Uterus (tissue), 2 donors: ENCODE measurements around the gene ONECUT1.

Source experiments
- CTCF ChIP-seq, 4 experiments: fragments of 200-600 bp in 2 of 4; fragments of 450-650 bp in 2 of 4; sonication (generic) in 2 of 4; IDR thresholded peaks; one replicate each; pipeline ENCODE4 v1.5.1; 2016 to 2019; ENCODE audit warnings: antibody characterized with exemption in 4 of 4, mild to moderate bottlenecking in 2 of 4, moderate library complexity in 1 of 4
- POLR2A ChIP-seq, 2 donors: fragments of 450-650 bp; IDR thresholded peaks; one replicate each; pipeline ENCODE4 v1.6.1; 2016; ENCODE audit warnings: antibody characterized with exemption in 2 of 2, mild to moderate bottlenecking in 1 of 2, moderate library complexity in 1 of 2

GRCh38 chr15:52789601-52790168, 451 bp downstream of the ONECUT1 start:
- TF ChIP-seq CTCF (IDR thresholded peaks at IDR 0.05) (no peak), POLR2A (IDR thresholded peaks at IDR 0.05) (no peak)
